KMS-11 (cell line): Measurements from ENCODE around the gene GRIK3.

Experiments
- H2AFZ ChIP-seq: fragments of 200-600 bp; sonication (generic); 2 replicates; pipeline ENCODE4 v1.6.1; 2016; ENCODE audit warnings: antibody characterized with exemption, mixed run types, low read depth
- H3K27ac ChIP-seq: fragments of 200-600 bp; sonication (generic); 2 replicates; pipeline ENCODE4 v1.6.1; 2016; ENCODE audit warnings: mild to moderate bottlenecking, mixed run types
- H3K27me3 ChIP-seq: fragments of 200-600 bp; sonication (generic); 2 replicates; pipeline ENCODE4 v1.6.1; 2017; ENCODE audit warnings: mild to moderate bottlenecking, low read depth, mixed run types, moderate library complexity; ENCODE audit not compliant: insufficient read depth
- H3K36me3 ChIP-seq: fragments of 200-600 bp; sonication (generic); 2 replicates; pipeline ENCODE4 v1.6.1; 2017; ENCODE audit warnings: mild to moderate bottlenecking, mixed run types; ENCODE audit not compliant: insufficient read depth
- H3K4me1 ChIP-seq: fragments of 200-600 bp; sonication (generic); 2 replicates; pipeline ENCODE4 v1.6.1; 2016; ENCODE audit warnings: mild to moderate bottlenecking, low read depth, mixed run types; ENCODE audit not compliant: poor library complexity, severe bottlenecking
- H3K4me2 ChIP-seq: fragments of 200-600 bp; sonication (generic); 2 replicates; pipeline ENCODE4 v1.7.0; 2016; ENCODE audit warnings: mild to moderate bottlenecking, mixed run types
- H3K4me3 ChIP-seq: fragments of 200-600 bp; sonication (generic); IDR thresholded peaks from 2 replicates; pipeline ENCODE4 v1.6.1; 2017; ENCODE audit warnings: low read depth, low read length, mixed read lengths; ENCODE audit not compliant: insufficient read depth
- H3K79me2 ChIP-seq: fragments of 200-600 bp; sonication (generic); 2 replicates; pipeline ENCODE4 v1.6.1; 2016; ENCODE audit warnings: low read depth, mixed run types; ENCODE audit not compliant: insufficient read depth
- H3K9ac ChIP-seq: fragments of 200-600 bp; sonication (generic); 2 replicates; pipeline ENCODE4 v1.6.1; 2016; ENCODE audit warnings: mild to moderate bottlenecking, mixed run types
- H4K20me1 ChIP-seq: fragments of 200-600 bp; sonication (generic); 2 replicates; pipeline ENCODE4 v1.6.1; 2016; ENCODE audit warnings: mild to moderate bottlenecking, mixed run types; ENCODE audit not compliant: insufficient read depth
- TF ChIP-seq, protein P1 (sequence below): fragments of 200-600 bp; sonication (generic); conservative IDR thresholded peaks from 2 replicates; pipeline ENCODE4 v1.6.1; 2017; ENCODE audit warnings: low read depth, mild to moderate bottlenecking, antibody characterized with exemption, low read length, moderate library complexity, mixed read lengths

The GRIK3 gene

DNA sequence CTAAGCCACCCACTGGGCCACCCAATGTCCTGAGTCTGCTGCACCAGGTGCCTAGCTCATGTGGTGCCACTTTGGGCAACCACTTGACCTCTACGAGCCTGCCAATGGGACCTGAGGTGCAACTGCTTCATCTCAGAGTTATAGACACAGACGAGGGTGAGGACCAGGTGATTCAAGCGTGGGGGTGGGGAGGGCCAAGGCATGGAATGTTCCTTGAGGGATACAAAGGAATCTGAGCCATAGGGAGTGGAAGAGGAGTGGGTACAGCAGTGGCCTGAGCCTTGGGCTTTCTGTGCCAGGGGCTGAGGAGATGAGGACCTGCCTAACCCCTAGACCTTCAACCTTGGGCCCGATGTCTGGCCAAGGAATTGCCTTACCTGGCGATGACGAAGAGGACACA is 209.1 kb downstream of the GRIK3 start:
- TF ChIP-seq, protein P1, sequence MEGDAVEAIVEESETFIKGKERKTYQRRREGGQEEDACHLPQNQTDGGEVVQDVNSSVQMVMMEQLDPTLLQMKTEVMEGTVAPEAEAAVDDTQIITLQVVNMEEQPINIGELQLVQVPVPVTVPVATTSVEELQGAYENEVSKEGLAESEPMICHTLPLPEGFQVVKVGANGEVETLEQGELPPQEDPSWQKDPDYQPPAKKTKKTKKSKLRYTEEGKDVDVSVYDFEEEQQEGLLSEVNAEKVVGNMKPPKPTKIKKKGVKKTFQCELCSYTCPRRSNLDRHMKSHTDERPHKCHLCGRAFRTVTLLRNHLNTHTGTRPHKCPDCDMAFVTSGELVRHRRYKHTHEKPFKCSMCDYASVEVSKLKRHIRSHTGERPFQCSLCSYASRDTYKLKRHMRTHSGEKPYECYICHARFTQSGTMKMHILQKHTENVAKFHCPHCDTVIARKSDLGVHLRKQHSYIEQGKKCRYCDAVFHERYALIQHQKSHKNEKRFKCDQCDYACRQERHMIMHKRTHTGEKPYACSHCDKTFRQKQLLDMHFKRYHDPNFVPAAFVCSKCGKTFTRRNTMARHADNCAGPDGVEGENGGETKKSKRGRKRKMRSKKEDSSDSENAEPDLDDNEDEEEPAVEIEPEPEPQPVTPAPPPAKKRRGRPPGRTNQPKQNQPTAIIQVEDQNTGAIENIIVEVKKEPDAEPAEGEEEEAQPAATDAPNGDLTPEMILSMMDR: no peak
- Histone ChIP-seq H4K20me1 (no peaks in the 10 kb centered on the region), H3K4me1 (no peaks in the 10 kb centered on the region), H3K4me2 (no peak overlapping the region), H3K4me3 (no peak overlapping the region), H2AFZ (no peak overlapping the region), H3K9ac (no peak overlapping the region), H3K27me3 (peaks cover 66% of the 10 kb centered on the region; the same call in 1 of the 2 replicates), H3K27ac (no peak overlapping the region), H3K79me2 (no peaks in the 10 kb centered on the region), H3K36me3 (no peaks in the 10 kb centered on the region)

DNA sequence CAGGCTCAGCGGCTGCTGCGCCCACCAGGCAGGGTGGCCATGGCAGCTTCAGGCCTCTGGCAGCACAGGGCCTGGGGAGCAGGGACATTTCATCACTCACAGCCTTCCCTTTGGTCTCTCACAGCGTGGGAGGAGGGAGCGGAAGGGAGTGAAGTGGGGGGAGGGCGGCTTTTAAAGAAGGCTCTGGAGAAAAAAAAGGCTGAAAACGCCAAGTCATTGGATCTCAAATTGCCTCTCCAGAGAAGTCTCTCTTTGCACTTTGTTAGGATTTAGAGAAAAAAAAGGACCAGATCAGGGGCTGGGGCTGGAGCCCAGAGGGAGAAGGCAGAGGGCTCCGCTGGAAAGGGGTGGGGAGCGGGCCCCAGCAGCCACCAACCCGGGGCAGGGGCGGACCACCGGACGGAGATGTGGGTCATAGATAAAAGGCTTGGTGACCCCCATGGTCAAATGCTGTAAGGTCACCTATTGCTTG is 209.9 kb downstream of the GRIK3 start:
- Histone ChIP-seq H3K4me2 (no peak overlapping the region), H3K9ac (no peak overlapping the region)

GRCh38 chr1:36822648-36823047 is 211.7 kb downstream of the GRIK3 start:
- no peak overlapping the region for H3K4me2 ChIP-seq
- TF ChIP-seq, protein P1: no peak
- no peak overlapping the region for H3K27ac ChIP-seq
- no peaks in the 10 kb centered on the region for H3K36me3 ChIP-seq
- no peak overlapping the region for H3K4me3 ChIP-seq
- H3K79me2 ChIP-seq: no peaks in the 10 kb centered on the region
- H2AFZ ChIP-seq: no peak overlapping the region
- no peaks in the 10 kb centered on the region for H4K20me1 ChIP-seq
- no peak overlapping the region for H3K9ac ChIP-seq
- H3K4me1 ChIP-seq: no peaks in the 10 kb centered on the region
- peaks cover 61% of the 10 kb centered on the region; the same call in 1 of the 2 replicates for H3K27me3 ChIP-seq

More for the DNA sequence above, 209.9 kb downstream of the GRIK3 start:
- H3K4me3 ChIP-seq: no peak overlapping the region
- TF ChIP-seq, protein P1: no peak
- H3K27me3 ChIP-seq: peaks cover 66% of the 10 kb centered on the region; the same call in 1 of the 2 replicates
- no peaks in the 10 kb centered on the region for H3K36me3 ChIP-seq
- H3K79me2 ChIP-seq: no peaks in the 10 kb centered on the region
- H4K20me1 ChIP-seq: no peaks in the 10 kb centered on the region
- H3K4me1 ChIP-seq: no peaks in the 10 kb centered on the region
- H3K27ac ChIP-seq: no peak overlapping the region
- H2AFZ ChIP-seq: no peak overlapping the region

DNA sequence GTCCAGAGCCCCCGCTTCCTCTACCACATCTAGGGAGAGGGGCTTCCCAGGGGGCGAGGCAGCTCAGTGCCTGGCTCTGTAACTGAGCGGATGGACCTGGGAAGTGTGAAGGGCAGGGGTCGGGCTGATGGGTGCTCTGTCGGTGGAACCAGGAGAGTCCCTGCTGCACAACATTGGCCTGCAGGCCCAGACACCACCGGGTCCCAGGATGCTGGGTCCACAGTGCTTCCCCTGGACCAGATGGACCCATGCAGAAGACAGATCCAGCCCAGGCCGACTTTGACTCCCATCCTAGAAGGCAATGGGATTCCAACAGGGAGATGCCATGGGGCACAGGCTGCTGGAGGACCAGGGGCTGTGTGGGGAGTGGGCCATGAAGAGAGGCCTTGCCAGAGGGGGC is 212.9 kb downstream of the GRIK3 start:
- Histone ChIP-seq H3K4me1 (no peaks in the 10 kb centered on the region), H3K4me2 (no peak overlapping the region), H3K4me3 (no peak overlapping the region), H3K36me3 (no peaks in the 10 kb centered on the region), H3K27ac (no peak overlapping the region), H3K9ac (no peak overlapping the region), H4K20me1 (no peaks in the 10 kb centered on the region), H3K27me3 (peaks cover 52% of the 10 kb centered on the region; the same call in 1 of the 2 replicates), H3K79me2 (no peaks in the 10 kb centered on the region), H2AFZ (no peak overlapping the region)
- TF ChIP-seq, protein P1: no peak
